WERI-Rb-1 (cell line): Measurements from ENCODE around the gene NISCH.

Source experiments
- DNase-seq: peaks from one replicate; pipeline ENCODE4 v3.0.0-alpha.2; 2020
- H3K27ac ChIP-seq: fragments of 250-450 bp; sonication (Bioruptor Pico); 2 replicates; pipeline ENCODE4 v1.5.1; 2020; ENCODE audit warnings: mild to moderate bottlenecking, moderate library complexity
- H3K27me3 ChIP-seq: fragments of 250-450 bp; sonication (Bioruptor Pico); 2 replicates; pipeline ENCODE4 v1.5.1; 2021; ENCODE audit warnings: mild to moderate bottlenecking, low read depth, moderate library complexity; ENCODE audit not compliant: insufficient read depth, severe bottlenecking
- H3K36me3 ChIP-seq: fragments of 250-450 bp; sonication (Bioruptor Pico); 2 replicates; pipeline ENCODE4 v1.5.1; 2020; ENCODE audit warnings: mild to moderate bottlenecking, moderate library complexity
- H3K4me3 ChIP-seq: 2 replicates; pipeline ENCODE4 v1.5.1; 2011; ENCODE audit warnings: low read depth, mild to moderate bottlenecking, control low read depth, low read length
- H3K9me3 ChIP-seq: fragments of 250-450 bp; sonication (Bioruptor Pico); 2 replicates; pipeline ENCODE4 v1.5.1; 2021; ENCODE audit warnings: mild to moderate bottlenecking, moderate library complexity; ENCODE audit not compliant: severe bottlenecking
- CTCF ChIP-seq: IDR thresholded peaks from 2 replicates; pipeline ENCODE4 v1.5.1; 2011; ENCODE audit warnings: low read depth, mild to moderate bottlenecking, control low read depth, inconsistent platforms, low read length

Gene NISCH

GRCh38 chr3:52433328-52433995 lies 21.9 kb upstream of the NISCH start:
- H3K4me3 ChIP-seq = no peak overlapping the region
- no peak for TF ChIP-seq CTCF
- DNase-seq = peak; percentile 81
- H3K36me3 ChIP-seq = no peaks in the 10 kb centered on the region
- H3K27me3 ChIP-seq = no peaks in the 10 kb centered on the region
- no peaks in the 10 kb centered on the region for H3K9me3 ChIP-seq
- H3K27ac ChIP-seq = peak overlapping the region; percentile 66

GRCh38 chr3:52433996-52434479 lies 21.4 kb upstream of the NISCH start:
- peak overlapping the region; percentile 66 for H3K27ac ChIP-seq

GRCh38 chr3:52434491-52435115 lies 20.8 kb upstream of the NISCH start:
- DNase-seq = peak; percentile 9
- Histone ChIP-seq H3K9me3 (no peaks in the 10 kb centered on the region), H3K4me3 (no peak overlapping the region), H3K27me3 (no peaks in the 10 kb centered on the region), H3K27ac (peak overlapping the region; percentile 66), H3K36me3 (no peaks in the 10 kb centered on the region)
- no peak for TF ChIP-seq CTCF

More at GRCh38 chr3:52433996-52434479, 21.4 kb upstream of the NISCH start:
- DNase-seq = no peak
- Histone ChIP-seq H3K36me3 (no peaks in the 10 kb centered on the region), H3K4me3 (no peak overlapping the region), H3K9me3 (no peaks in the 10 kb centered on the region), H3K27me3 (no peaks in the 10 kb centered on the region)
- TF ChIP-seq CTCF = no peak

GRCh38 chr3:52435246-52436101 lies 19.9 kb upstream of the NISCH start:
- peak; percentile 5 for DNase-seq
- Histone ChIP-seq H3K27me3 (no peaks in the 10 kb centered on the region), H3K4me3 (no peak overlapping the region), H3K9me3 (no peaks in the 10 kb centered on the region), H3K27ac (no peak overlapping the region), H3K36me3 (no peaks in the 10 kb centered on the region)
- no peak for TF ChIP-seq CTCF

- H3K36me3 ChIP-seq = no peaks in the 10 kb centered on the region
- H3K27me3 ChIP-seq = no peaks in the 10 kb centered on the region
- no peak overlapping the region; the same call in 1 of the 2 replicates for H3K27ac ChIP-seq
- H3K4me3 ChIP-seq = no peak overlapping the region
- DNase-seq = peak; percentile 16
- TF ChIP-seq CTCF = no peak
- no peaks in the 10 kb centered on the region for H3K9me3 ChIP-seq
Measured at GRCh38 chr3:52436500-52437149, 18.8 kb upstream of the NISCH start.
